ENCODE data around the gene ISM2.

ISM2 gene

DNA sequence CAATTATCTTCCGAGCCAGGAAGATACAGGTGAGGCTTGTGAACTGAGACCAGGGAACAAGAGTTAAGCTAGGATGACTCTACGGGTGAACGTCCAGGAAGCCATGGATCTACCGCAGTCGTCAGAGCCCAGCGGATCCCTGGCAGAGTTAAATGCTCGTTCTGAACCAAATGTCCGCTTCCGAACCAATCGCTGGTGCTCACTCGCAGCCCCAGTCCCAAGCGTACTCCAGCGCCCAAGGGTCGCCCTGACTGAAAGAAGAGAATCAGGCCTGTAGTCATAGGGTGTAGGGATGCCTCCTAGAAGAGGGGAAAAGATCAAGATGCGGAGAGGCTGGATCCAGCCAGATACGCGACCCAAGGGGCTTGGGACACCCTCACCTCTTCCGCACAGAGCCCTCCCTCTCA lies 41.5 kb downstream of the ISM2 start:
- no peak overlapping the region for H2AK5ac ChIP-seq (ENCODE audit: low read depth, low read length)
- no peak overlapping the region for H2BK5ac ChIP-seq (ENCODE audit: low read length)
- H2BK120ac ChIP-seq (ENCODE audit: low read depth, low read length), result no peak overlapping the region
- H3K23ac ChIP-seq (ENCODE audit: low read depth, low read length, poor library complexity), result no peak overlapping the region
- H3K9ac ChIP-seq (ENCODE audit: low read depth, low read length, poor library complexity), result peak overlapping the region; percentile 22
- no peaks in the 10 kb centered on the region for H3K27me3 ChIP-seq (ENCODE audit: control insufficient read depth in 3 of 3, insufficient read depth in 3 of 3, low read depth in 1 of 3, low read length in 3 of 3)
- no peak overlapping the region for H3K14ac ChIP-seq (ENCODE audit: low read length)
- H3K9me3 ChIP-seq (replicated peaks in 1 of 2; ENCODE audit: control insufficient read depth in 2 of 2, insufficient read depth in 1 of 2, low read depth in 1 of 2, low read length in 2 of 2), result no peaks in the 10 kb centered on the region
- peak overlapping the region; percentile 31 for H3K18ac ChIP-seq (ENCODE audit: low read length)
- peaks cover 9% of the 10 kb centered on the region for H3K79me1 ChIP-seq (ENCODE audit: low read depth, low read length)
- H2AFZ ChIP-seq (ENCODE audit: low read length), result peak overlapping the region; percentile 88
- no peak overlapping the region for H3K4ac ChIP-seq (ENCODE audit: low read length)
- H3K36me3 ChIP-seq (replicated peaks in 1 of 2; ENCODE audit: control insufficient read depth in 2 of 2, insufficient read depth in 2 of 2, low read length in 2 of 2), result peaks cover 21 to 44% of the 10 kb centered on the region in 2 donors
- no peak overlapping the region for H2BK12ac ChIP-seq (ENCODE audit: low read length)
- H3K4me1 ChIP-seq (ENCODE audit: control insufficient read depth in 2 of 2, insufficient read depth in 1 of 2, low read depth in 1 of 2, low read length in 2 of 2), result peaks cover 2 to 6% of the 10 kb centered on the region in 2 donors
- H4K91ac ChIP-seq (ENCODE audit: low read depth, low read length, poor library complexity), result no peak overlapping the region
- no peak overlapping the region for H2BK15ac ChIP-seq (ENCODE audit: low read length)
- peak overlapping the region; percentile 70 for H3K4me2 ChIP-seq (ENCODE audit: insufficient read depth, low read length, poor library complexity, severe bottlenecking)
- H3K4me3 ChIP-seq (ENCODE audit: low read length in 2 of 2), result peak overlapping the region; percentile 67 to 84
- DNase-seq (ENCODE audit: low spot score), result no peak
- no CpG with 5 or more reads among the region's 18 CpGs for WGBS, 2 donors (ENCODE audit: extremely low coverage in 2 of 2, insufficient read length in 2 of 2, insufficient replicate concordance in 1 of 2)
- no peak overlapping the region for H4K8ac ChIP-seq (ENCODE audit: low read depth, low read length)
- H3K27ac ChIP-seq (replicated peaks; ENCODE audit: low read length), result peak overlapping the region; percentile 51

DNA sequence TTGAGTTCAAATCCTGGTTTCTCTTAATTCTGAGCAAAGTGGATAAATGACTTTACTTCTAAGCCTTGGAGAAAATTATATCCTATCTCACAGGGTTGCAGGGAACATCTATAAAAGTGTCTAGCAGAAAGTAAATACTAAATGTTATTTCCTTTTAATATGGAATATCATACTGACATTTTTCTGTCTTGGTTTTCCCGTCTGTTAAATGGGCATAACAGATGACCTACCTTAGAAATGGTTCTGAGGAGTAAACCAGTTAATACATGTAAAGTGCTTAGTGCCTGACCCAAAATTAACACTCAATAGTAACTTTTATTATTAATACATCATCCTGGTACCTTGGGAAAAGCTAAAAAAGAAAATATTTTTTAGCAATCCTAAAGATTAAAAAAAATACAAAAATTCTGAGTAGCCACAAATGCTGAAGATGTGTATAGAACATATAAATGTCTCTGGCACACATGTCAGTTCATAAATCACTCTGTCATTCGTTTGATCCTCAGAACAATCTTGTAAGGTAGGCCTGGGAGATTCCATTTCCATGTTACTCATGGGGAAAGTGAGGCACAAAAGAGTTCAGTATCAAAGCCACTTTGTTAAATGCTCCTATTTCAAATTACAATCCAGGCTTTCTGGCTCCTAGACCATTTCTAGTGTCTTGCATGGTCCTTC lies 42.5 kb downstream of the ISM2 start:
- no peak overlapping the region for H3K9ac ChIP-seq (ENCODE audit: low read depth, low read length, poor library complexity)
- no peak overlapping the region for H3K4ac ChIP-seq (ENCODE audit: low read length)
- no peak overlapping the region for H3K18ac ChIP-seq (ENCODE audit: low read length)
- WGBS, 2 donors (ENCODE audit: extremely low coverage in 2 of 2, insufficient read length in 2 of 2, insufficient replicate concordance in 1 of 2), result no CpG with 5 or more reads among the region's 2 CpGs
- no peak overlapping the region for H3K27ac ChIP-seq (replicated peaks; ENCODE audit: low read length)
- peaks cover 6% of the 10 kb centered on the region for H3K79me1 ChIP-seq (ENCODE audit: low read depth, low read length)
- H3K4me2 ChIP-seq (ENCODE audit: insufficient read depth, low read length, poor library complexity, severe bottlenecking), result no peak overlapping the region
- H3K27me3 ChIP-seq (ENCODE audit: control insufficient read depth in 3 of 3, insufficient read depth in 3 of 3, low read depth in 1 of 3, low read length in 3 of 3), result no peaks in the 10 kb centered on the region
- H2AK5ac ChIP-seq (ENCODE audit: low read depth, low read length), result no peak overlapping the region
- H3K14ac ChIP-seq (ENCODE audit: low read length), result no peak overlapping the region
- peaks cover 2 to 6% of the 10 kb centered on the region in 2 donors for H3K4me1 ChIP-seq (ENCODE audit: control insufficient read depth in 2 of 2, insufficient read depth in 1 of 2, low read depth in 1 of 2, low read length in 2 of 2)
- H3K36me3 ChIP-seq (replicated peaks in 1 of 2; ENCODE audit: control insufficient read depth in 2 of 2, insufficient read depth in 2 of 2, low read length in 2 of 2), result peaks cover 14 to 44% of the 10 kb centered on the region in 2 donors
- H2BK12ac ChIP-seq (ENCODE audit: low read length), result no peak overlapping the region
- no peak overlapping the region for H3K23ac ChIP-seq (ENCODE audit: low read depth, low read length, poor library complexity)
- H4K8ac ChIP-seq (ENCODE audit: low read depth, low read length), result no peak overlapping the region
- no peak overlapping the region for H2BK120ac ChIP-seq (ENCODE audit: low read depth, low read length)
- H2AFZ ChIP-seq (ENCODE audit: low read length), result no peak overlapping the region
- peak overlapping the region in 1 of 2 donors; percentile 67 for H3K4me3 ChIP-seq (ENCODE audit: low read length in 2 of 2)
- no peak for DNase-seq (ENCODE audit: low spot score)
- no peaks in the 10 kb centered on the region for H3K9me3 ChIP-seq (replicated peaks in 1 of 2; ENCODE audit: control insufficient read depth in 2 of 2, insufficient read depth in 1 of 2, low read depth in 1 of 2, low read length in 2 of 2)
- no peak overlapping the region for H2BK15ac ChIP-seq (ENCODE audit: low read length)
- no peak overlapping the region for H2BK5ac ChIP-seq (ENCODE audit: low read length)
- H4K91ac ChIP-seq (ENCODE audit: low read depth, low read length, poor library complexity), result no peak overlapping the region

DNA sequence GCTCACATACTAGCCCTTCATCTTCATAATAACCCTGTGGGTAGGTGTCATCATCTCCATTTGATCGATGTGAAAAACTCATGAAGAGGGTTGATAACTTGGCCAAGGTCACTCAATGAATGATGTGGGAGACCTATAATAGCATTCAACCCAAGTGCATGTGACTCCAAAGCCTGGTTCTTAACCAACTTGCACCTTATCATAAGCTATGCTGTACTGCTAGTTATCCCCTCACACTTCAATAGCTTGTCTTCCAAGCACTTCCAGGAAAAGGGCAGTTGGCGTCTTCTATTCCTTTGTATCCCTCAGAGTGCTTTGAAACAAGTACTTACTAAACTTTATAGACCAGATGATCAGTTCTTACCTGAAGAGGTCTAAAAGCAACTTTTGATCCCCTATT lies 56.4 kb downstream of the ISM2 start:
- Histone ChIP-seq H2BK15ac (ENCODE audit: low read length) (no peak overlapping the region), H2BK12ac (ENCODE audit: low read length) (no peak overlapping the region), H3K36me3 (replicated peaks in 1 of 2; ENCODE audit: control insufficient read depth in 2 of 2, insufficient read depth in 2 of 2, low read length in 2 of 2) (peaks cover 7 to 79% of the 10 kb centered on the region in 2 donors), H3K79me1 (ENCODE audit: low read depth, low read length) (no peaks in the 10 kb centered on the region), H3K4ac (ENCODE audit: low read length) (no peak overlapping the region), H3K9ac (ENCODE audit: low read depth, low read length, poor library complexity) (no peak overlapping the region), H2BK5ac (ENCODE audit: low read length) (no peak overlapping the region), H4K91ac (ENCODE audit: low read depth, low read length, poor library complexity) (no peak overlapping the region), H3K4me3 (ENCODE audit: low read length in 2 of 2) (no peak overlapping the region), H2BK120ac (ENCODE audit: low read depth, low read length) (no peak overlapping the region), H3K27me3 (ENCODE audit: control insufficient read depth in 3 of 3, insufficient read depth in 3 of 3, low read depth in 1 of 3, low read length in 3 of 3) (no peaks in the 10 kb centered on the region), H3K23ac (ENCODE audit: low read depth, low read length, poor library complexity) (no peak overlapping the region), H2AFZ (ENCODE audit: low read length) (no peak overlapping the region), H3K27ac (replicated peaks; ENCODE audit: low read length) (no peak overlapping the region), H3K18ac (ENCODE audit: low read length) (no peak overlapping the region), H3K14ac (ENCODE audit: low read length) (no peak overlapping the region), H3K4me2 (ENCODE audit: insufficient read depth, low read length, poor library complexity, severe bottlenecking) (no peak overlapping the region), H4K8ac (ENCODE audit: low read depth, low read length) (no peak overlapping the region), H3K4me1 (ENCODE audit: control insufficient read depth in 2 of 2, insufficient read depth in 1 of 2, low read depth in 1 of 2, low read length in 2 of 2) (no peaks in the 10 kb centered on the region), H2AK5ac (ENCODE audit: low read depth, low read length) (no peak overlapping the region), H3K9me3 (replicated peaks in 1 of 2; ENCODE audit: control insufficient read depth in 2 of 2, insufficient read depth in 1 of 2, low read depth in 1 of 2, low read length in 2 of 2) (no peaks in the 10 kb centered on the region)
- DNase-seq (ENCODE audit: low spot score), result no peak
- no CpG with 5 or more reads among the region's 2 CpGs for WGBS, 2 donors (ENCODE audit: extremely low coverage in 2 of 2, insufficient read length in 2 of 2, insufficient replicate concordance in 1 of 2)

DNA sequence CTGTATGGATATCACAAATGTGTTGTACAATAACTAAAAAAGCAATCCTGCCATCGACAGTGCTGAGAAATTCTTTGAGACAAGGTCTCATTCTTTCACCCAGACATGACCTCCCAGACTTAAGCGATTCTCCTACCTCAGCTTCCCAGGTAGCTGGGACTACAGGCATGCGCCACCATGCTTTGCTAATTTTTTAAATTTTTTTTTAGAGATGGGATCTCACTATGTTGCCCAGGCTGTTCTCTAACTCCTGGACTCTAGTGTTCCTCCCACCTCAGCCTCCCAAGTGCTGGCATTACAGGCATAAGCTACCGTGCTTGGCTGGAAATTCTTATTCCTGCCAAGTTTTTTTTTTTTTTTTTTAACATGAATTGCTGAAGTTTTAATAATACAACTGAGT lies 58.8 kb downstream of the ISM2 start:
- Histone ChIP-seq H3K9ac (ENCODE audit: low read depth, low read length, poor library complexity) (no peak overlapping the region), H2BK5ac (ENCODE audit: low read length) (no peak overlapping the region), H2BK120ac (ENCODE audit: low read depth, low read length) (no peak overlapping the region), H3K23ac (ENCODE audit: low read depth, low read length, poor library complexity) (no peak overlapping the region), H2BK12ac (ENCODE audit: low read length) (no peak overlapping the region), H3K36me3 (replicated peaks in 1 of 2; ENCODE audit: control insufficient read depth in 2 of 2, insufficient read depth in 2 of 2, low read length in 2 of 2) (peaks cover 7 to 85% of the 10 kb centered on the region in 2 donors), H3K27me3 (ENCODE audit: control insufficient read depth in 3 of 3, insufficient read depth in 3 of 3, low read depth in 1 of 3, low read length in 3 of 3) (no peaks in the 10 kb centered on the region), H3K4ac (ENCODE audit: low read length) (no peak overlapping the region), H3K27ac (replicated peaks; ENCODE audit: low read length) (no peak overlapping the region), H3K79me1 (ENCODE audit: low read depth, low read length) (no peaks in the 10 kb centered on the region), H4K91ac (ENCODE audit: low read depth, low read length, poor library complexity) (no peak overlapping the region), H2AFZ (ENCODE audit: low read length) (no peak overlapping the region), H3K18ac (ENCODE audit: low read length) (no peak overlapping the region), H2BK15ac (ENCODE audit: low read length) (no peak overlapping the region), H3K9me3 (replicated peaks in 1 of 2; ENCODE audit: control insufficient read depth in 2 of 2, insufficient read depth in 1 of 2, low read depth in 1 of 2, low read length in 2 of 2) (no peaks in the 10 kb centered on the region), H3K4me3 (ENCODE audit: low read length in 2 of 2) (no peak overlapping the region), H2AK5ac (ENCODE audit: low read depth, low read length) (no peak overlapping the region), H3K14ac (ENCODE audit: low read length) (no peak overlapping the region), H4K8ac (ENCODE audit: low read depth, low read length) (no peak overlapping the region), H3K4me2 (ENCODE audit: insufficient read depth, low read length, poor library complexity, severe bottlenecking) (no peak overlapping the region), H3K4me1 (ENCODE audit: control insufficient read depth in 2 of 2, insufficient read depth in 1 of 2, low read depth in 1 of 2, low read length in 2 of 2) (no peaks in the 10 kb centered on the region)
- no peak for DNase-seq (ENCODE audit: low spot score)
- no CpG with 5 or more reads among the region's 4 CpGs for WGBS, 2 donors (ENCODE audit: extremely low coverage in 2 of 2, insufficient read length in 2 of 2, insufficient replicate concordance in 1 of 2)
